Testis (tissue), 2 donors: ENCODE measurements around the gene CDH22.

ENCODE experiments used
- CTCF ChIP-seq, 3 experiments: fragments of 450-650 bp in 2 of 3; fragments of 200-600 bp in 1 of 3; sonication (generic) in 1 of 3; IDR thresholded peaks; one replicate each; pipeline ENCODE4 v1.5.1; 2016 to 2019; ENCODE audit warnings: antibody characterized with exemption in 3 of 3, mild to moderate bottlenecking in 2 of 3, moderate library complexity in 1 of 3
- POLR2A ChIP-seq: fragments of 450-650 bp; IDR thresholded peaks from one replicate; pipeline ENCODE4 v1.6.1; 2017; ENCODE audit warnings: antibody characterized with exemption, mild to moderate bottlenecking, moderate library complexity

GRCh38 chr20:46179862-46180261 lies 128.4 kb downstream of the CDH22 start:
- TF ChIP-seq CTCF (IDR thresholded peaks at IDR 0.05) = no peak
- no peak for TF ChIP-seq POLR2A
